Thyroid gland (tissue), 4 donors: ENCODE data around the gene OR6C70.

Experiments
- CTCF ChIP-seq, 6 experiments: fragments of 200-600 bp in 3 of 6; fragments of 450-650 bp in 3 of 6; sonication (generic) in 3 of 6; IDR thresholded peaks; one replicate each; pipeline ENCODE4 v1.5.1; 2016 to 2019; ENCODE audit warnings: antibody characterized with exemption in 6 of 6, mild to moderate bottlenecking in 2 of 6, inconsistent platforms in 1 of 6, moderate library complexity in 1 of 6
- POLR2A ChIP-seq, 2 donors: fragments of 450-650 bp; IDR thresholded peaks; one replicate each; pipeline ENCODE4 v1.6.1; 2017; ENCODE audit warnings: antibody characterized with exemption in 2 of 2, mild to moderate bottlenecking in 2 of 2, moderate library complexity in 1 of 2

DNA sequence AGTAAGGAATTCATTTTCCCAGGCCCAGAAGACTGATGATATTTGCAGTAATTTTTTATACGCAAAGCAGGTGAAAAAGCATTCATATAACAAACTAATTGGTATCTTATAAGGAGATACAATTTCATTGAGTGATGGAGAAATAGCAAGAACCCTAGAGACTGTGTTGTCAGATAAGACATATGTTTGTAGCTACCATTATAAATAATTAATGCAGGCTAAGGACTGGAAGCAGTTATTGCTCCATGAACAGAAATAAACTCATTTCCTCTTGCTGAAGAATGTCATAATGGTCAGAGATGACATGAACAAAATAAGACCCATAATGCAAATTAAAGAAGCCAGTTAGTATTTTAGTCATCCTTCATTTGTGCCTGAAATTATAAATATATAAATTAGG, 24.6 kb downstream of the OR6C70 start:
- TF ChIP-seq CTCF (IDR thresholded peaks at IDR 0.05) (no peak), POLR2A (IDR thresholded peaks at IDR 0.05) (no peak)
